GM23338 (cell line): ENCODE results near the gene ST7L. TPM values are rescaled to one million over a fixed set of nuclear protein-coding genes. Genes with fewer than 3 reads are reported as not detected.

Experiments
- ATAC-seq: fragments of 200-7000 bp; cut with Tn5 transposase; 3 replicates; pipeline ENCODE4 v1.9.1; 2020
- DNase-seq: peaks from one replicate; pipeline ENCODE4 v3.0.0-alpha.2; 2015; ENCODE audit warnings: low spot score
- H2AFZ ChIP-seq: fragments of 200-600 bp; sonication (generic); 2 replicates; pipeline ENCODE4 v1.8.0; 2016; ENCODE audit warnings: antibody characterized with exemption, mild to moderate bottlenecking, moderate library complexity
- H3F3A ChIP-seq: fragments of 200-600 bp; sonication (generic); replicated peaks from 2 replicates; pipeline ENCODE4 v1.8.0; 2017; ENCODE audit warnings: antibody characterized with exemption, mixed run types, low read depth
- H3K27ac ChIP-seq: fragments of 200-600 bp; sonication (generic); 2 replicates; pipeline ENCODE4 v1.6.1; 2016; ENCODE audit warnings: low read depth
- H3K27me3 ChIP-seq: fragments of 200-600 bp; sonication (generic); 2 replicates; pipeline ENCODE4 v1.8.0; 2016; ENCODE audit warnings: mild to moderate bottlenecking, mixed run types, moderate library complexity; ENCODE audit not compliant: insufficient read depth
- H3K36me3 ChIP-seq: fragments of 200-600 bp; sonication (generic); 2 replicates; pipeline ENCODE4 v1.8.0; 2016; ENCODE audit warnings: mild to moderate bottlenecking; ENCODE audit not compliant: insufficient read depth
- H3K4me1 ChIP-seq: fragments of 200-600 bp; sonication (generic); 2 replicates; pipeline ENCODE4 v1.8.0; 2016; ENCODE audit warnings: mild to moderate bottlenecking, moderate library complexity; ENCODE audit not compliant: insufficient read depth
- H3K4me2 ChIP-seq: fragments of 200-600 bp; sonication (generic); 2 replicates; pipeline ENCODE4 v1.7.1; 2017; ENCODE audit warnings: mixed run types
- H3K4me3 ChIP-seq: fragments of 200-600 bp; sonication (generic); 2 replicates; pipeline ENCODE4 v1.6.1; 2016; ENCODE audit warnings: mixed run types
- H3K79me2 ChIP-seq: fragments of 200-600 bp; sonication (generic); replicated peaks from 2 replicates; pipeline ENCODE4 v1.8.0; 2017; ENCODE audit warnings: mild to moderate bottlenecking; ENCODE audit not compliant: insufficient read depth
- H3K9me2 ChIP-seq: fragments of 200-600 bp; sonication (generic); 2 replicates; pipeline ENCODE4 v1.8.0; 2017; ENCODE audit not compliant: insufficient read depth
- H4K20me1 ChIP-seq: fragments of 200-600 bp; sonication (generic); replicated peaks from 2 replicates; pipeline ENCODE4 v1.8.0; 2017; ENCODE audit warnings: mild to moderate bottlenecking; ENCODE audit not compliant: insufficient read depth
- H3K27ac Mint-ChIP-seq: 2 replicates; pipeline ENCODE4 v1.8.0; 2020; ENCODE audit warnings: inconsistent platforms, mild to moderate bottlenecking, moderate library complexity, mixed read lengths
- H3K27me3 Mint-ChIP-seq: 3 replicates; pipeline ENCODE4 v1.8.0; 2022; ENCODE audit warnings: low read depth, mild to moderate bottlenecking, moderate library complexity, mixed read lengths, inconsistent platforms; ENCODE audit not compliant: insufficient read depth, poor library complexity
- H3K36me3 Mint-ChIP-seq: 3 replicates; pipeline ENCODE4 v1.8.0; 2021; ENCODE audit warnings: low read depth, mild to moderate bottlenecking, inconsistent platforms, moderate library complexity, mixed read lengths
- H3K4me1 Mint-ChIP-seq: 3 replicates; pipeline ENCODE4 v1.8.0; 2020; ENCODE audit warnings: mild to moderate bottlenecking, inconsistent platforms, mixed read lengths
- H3K4me3 Mint-ChIP-seq: 3 replicates; pipeline ENCODE4 v1.8.0; 2021; ENCODE audit warnings: moderate library complexity, mild to moderate bottlenecking, inconsistent platforms, mixed read lengths
- H3K9me3 Mint-ChIP-seq: 3 replicates; pipeline ENCODE4 v1.8.0; 2020; ENCODE audit warnings: moderate library complexity, mild to moderate bottlenecking, inconsistent platforms, mixed read lengths
- CREB1 ChIP-seq: fragments of 250-450 bp; sonication (Bioruptor Pico); IDR thresholded peaks from 2 replicates; pipeline ENCODE4 v1.5.0; 2020; ENCODE audit warnings: low read depth, mild to moderate bottlenecking, moderate library complexity
- CTCF ChIP-seq, 2 experiments: fragments of 200-600 bp in 1 of 2; sonication (generic) in 1 of 2; conservative IDR thresholded peaks; 2 replicates each; pipeline versions ENCODE4 v1.5.1 to v1.6.1; 2016 to 2017; ENCODE audit warnings: antibody characterized with exemption in 2 of 2, low read depth in 2 of 2, mild to moderate bottlenecking in 2 of 2, moderate library complexity in 1 of 2
- ETS1 ChIP-seq: IDR thresholded peaks from 2 replicates; pipeline ENCODE4 v1.6.1; 2016; ENCODE audit warnings: antibody characterized with exemption
- EZH2 ChIP-seq: fragments of 200-600 bp; sonication (generic); IDR thresholded peaks from one replicate; pipeline ENCODE4 v1.8.0; 2017; ENCODE audit warnings: antibody characterized with exemption, mild to moderate bottlenecking, low read depth; ENCODE audit not compliant: unreplicated experiment
- EZH2phosphoT487 ChIP-seq: fragments of 200-600 bp; sonication (generic); IDR thresholded peaks from one replicate; pipeline ENCODE4 v1.8.1; 2018; ENCODE audit warnings: antibody characterized with exemption; ENCODE audit not compliant: unreplicated experiment
- JUNB ChIP-seq: IDR thresholded peaks from one replicate; pipeline ENCODE4 v1.6.1; 2016; ENCODE audit warnings: antibody characterized with exemption; ENCODE audit not compliant: unreplicated experiment
- NANOG ChIP-seq: IDR thresholded peaks from 2 replicates; pipeline ENCODE4 v1.6.1; 2016; ENCODE audit warnings: antibody characterized with exemption, borderline replicate concordance
- POLR2AphosphoS5 ChIP-seq: IDR thresholded peaks from 2 replicates; pipeline ENCODE4 v1.6.1; 2016; ENCODE audit warnings: antibody characterized with exemption, low read depth
- REST ChIP-seq: IDR thresholded peaks from one replicate; pipeline ENCODE4 v1.6.1; 2018; ENCODE audit warnings: antibody characterized with exemption; ENCODE audit not compliant: unreplicated experiment
- STAT1 ChIP-seq: IDR thresholded peaks from one replicate; pipeline ENCODE4 v1.6.1; 2016; ENCODE audit warnings: antibody characterized with exemption; ENCODE audit not compliant: unreplicated experiment
- ZNF114 ChIP-seq: fragments of 250-450 bp; sonication (Bioruptor Pico); IDR thresholded peaks from 2 replicates; pipeline ENCODE4 v1.5.0; 2020; ENCODE audit warnings: mild to moderate bottlenecking, moderate library complexity
- ZNF331 ChIP-seq: fragments of 250-450 bp; sonication (Bioruptor Pico); IDR thresholded peaks from 2 replicates; pipeline ENCODE4 v1.5.0; 2020; ENCODE audit warnings: low read depth, mild to moderate bottlenecking, moderate library complexity
- ZNF462 ChIP-seq: fragments of 250-450 bp; sonication (Bioruptor Pico); IDR thresholded peaks from 2 replicates; pipeline ENCODE4 v1.5.0; 2020; ENCODE audit warnings: mild to moderate bottlenecking, moderate library complexity
- polyA plus RNA-seq: library from polyadenylated mRNA; unstranded; fragments of >200 nt; fragmentation: Nextera tagmentation; extraction: Ambion mirVana; gene quantifications from 2 replicates; pipeline ENCODE4 v1.2.1, GENCODE V29; 2016
- total RNA-seq: library from RNA; depleted of rRNA; stranded (reverse); fragments of >200 nt; shearing (Covaris generic); gene quantifications from 2 replicates; pipeline ENCODE4 v1.2.3, GENCODE V29; 2014

ST7L gene
- total and polyA plus RNA-seq, 2 experiments from 2014 or later, result 18.2 to 21.0 TPM

- TF ChIP-seq POLR2AphosphoS5, result no peak
- no peak for TF ChIP-seq ZNF114 (CRISPR knock-in tag)
- no peak for TF ChIP-seq STAT1
Measured at GRCh38 chr1:112536561-112536960, 82.4 kb downstream of the ST7L start (continued).

- H3K27ac Mint-ChIP-seq, result no peak overlapping the region
- Histone ChIP-seq H3K4me2 (no peak overlapping the region), H3F3A (no peaks in the 10 kb centered on the region), H3K4me3 (no peak overlapping the region), H3K79me2 (no peaks in the 10 kb centered on the region), H4K20me1 (no peaks in the 10 kb centered on the region), H3K27ac (no peak overlapping the region), H2AFZ (no peak overlapping the region), H3K4me1 (no peaks in the 10 kb centered on the region), H3K27me3 (no peaks in the 10 kb centered on the region), H3K9me2 (no peaks in the 10 kb centered on the region), H3K36me3 (no peaks in the 10 kb centered on the region)
- no peaks in the 10 kb centered on the region for H3K9me3 Mint-ChIP-seq
- no peak overlapping the region for H3K4me3 Mint-ChIP-seq
- H3K4me1 Mint-ChIP-seq, result peaks cover under 1% of the 10 kb centered on the region; the same call in 1 of the 3 replicates
- no peak for TF ChIP-seq ETS1
- no peak for TF ChIP-seq ZNF331
- TF ChIP-seq ZNF114 (CRISPR knock-in tag), result no peak
- TF ChIP-seq EZH2, result no peak
- no peak for TF ChIP-seq NANOG
- TF ChIP-seq EZH2phosphoT487, result no peak
- TF ChIP-seq CREB1 (CRISPR knock-in tag), result no peak
- TF ChIP-seq ZNF462, result no peak
- TF ChIP-seq REST, result no peak
- TF ChIP-seq JUNB, result no peak
- no peak for TF ChIP-seq STAT1
- TF ChIP-seq CTCF (conservative IDR thresholded peaks at IDR 0.05; ENCODE audit: low read depth in 2 of 2), result no peak
- no peak for TF ChIP-seq POLR2AphosphoS5
- H3K27me3 Mint-ChIP-seq, result peaks cover 3% of the 10 kb centered on the region
- H3K36me3 Mint-ChIP-seq, result no peaks in the 10 kb centered on the region
- ATAC-seq (no peak), DNase-seq (peak; percentile 19)
Measured at GRCh38 chr1:112533029-112533428, 85.9 kb downstream of the ST7L start.
